HepG2 (cell line): Measurements from ENCODE around the gene PSKH1. TPM values are rescaled to one million over a fixed set of nuclear protein-coding genes. Genes with fewer than 3 reads are reported as not detected.
A peak's percentile ranks its signal among the peaks of the same experiment; 100 is the strongest.

Experiments used
- BRCA1 ChIP-seq: sonication (generic); formaldehyde crosslinking; IDR thresholded peaks from 2 replicates; pipeline ENCODE4 v1.4.0; 2020; ENCODE audit warnings: missing genetic modification reagents
- CC2D1A ChIP-seq: sonication (generic); formaldehyde crosslinking; IDR thresholded peaks from 2 replicates; pipeline ENCODE4 v1.8.1; 2023; ENCODE audit warnings: mild to moderate bottlenecking, missing genetic modification reagents
- EEA1 ChIP-seq: sonication (generic); formaldehyde crosslinking; IDR thresholded peaks from 2 replicates; pipeline ENCODE4 v1.5.1; 2020; ENCODE audit warnings: mild to moderate bottlenecking, missing genetic modification reagents, borderline replicate concordance
- FOXK1 ChIP-seq: sonication (generic); formaldehyde crosslinking; IDR thresholded peaks from 2 replicates; pipeline ENCODE4 v1.4.0; 2020; ENCODE audit warnings: low read depth, missing genetic modification reagents, borderline replicate concordance
- GLI4 ChIP-seq: sonication (generic); formaldehyde crosslinking; IDR thresholded peaks from 2 replicates; pipeline ENCODE4 v1.5.1; 2020; ENCODE audit warnings: missing genetic modification reagents, mild to moderate bottlenecking, moderate library complexity, borderline replicate concordance
- JUN ChIP-seq: sonication (generic); formaldehyde crosslinking; IDR thresholded peaks from 2 replicates; pipeline ENCODE4 v1.4.0; 2020; ENCODE audit warnings: mild to moderate bottlenecking, missing genetic modification reagents
- JUNB ChIP-seq: sonication (generic); formaldehyde crosslinking; IDR thresholded peaks from 2 replicates; pipeline ENCODE4 v1.8.0; 2022; ENCODE audit warnings: missing genetic modification reagents, mild to moderate bottlenecking, borderline replicate concordance
- KLF12 ChIP-seq: sonication (generic); formaldehyde crosslinking; IDR thresholded peaks from 2 replicates; pipeline ENCODE4 v1.4.0; 2020; ENCODE audit warnings: missing genetic modification reagents, borderline replicate concordance
- MXI1 ChIP-seq: IDR thresholded peaks from 3 replicates; pipeline ENCODE4 v1.6.1; 2012; ENCODE audit warnings: low read depth, low read length, inconsistent platforms, borderline replicate concordance
- NBN ChIP-seq: fragments of 450-650 bp; conservative IDR thresholded peaks from 2 replicates; pipeline ENCODE4 v1.6.1; 2017
- NCOA1 ChIP-seq: sonication (generic); formaldehyde crosslinking; IDR thresholded peaks from 2 replicates; pipeline ENCODE4 v1.9.0; 2021; ENCODE audit warnings: missing genetic modification reagents
- RARA ChIP-seq: IDR thresholded peaks from 2 replicates; pipeline ENCODE4 v1.6.1; 2016; ENCODE audit warnings: missing genetic modification reagents, missing compliant biosample characterization
- REL ChIP-seq: sonication (generic); formaldehyde crosslinking; conservative IDR thresholded peaks from 2 replicates; pipeline ENCODE4 v1.8.0; 2022; ENCODE audit warnings: mild to moderate bottlenecking, missing genetic modification reagents, moderate library complexity
- SATB2 ChIP-seq: sonication (generic); formaldehyde crosslinking; IDR thresholded peaks from 2 replicates; pipeline ENCODE4 v1.5.0; 2020; ENCODE audit warnings: missing genetic modification reagents
- ZFYVE20 ChIP-seq: sonication (generic); formaldehyde crosslinking; IDR thresholded peaks from 2 replicates; pipeline ENCODE4 v1.8.0; 2023; ENCODE audit warnings: low read depth, mild to moderate bottlenecking, moderate library complexity, missing genetic modification reagents, borderline replicate concordance
- ZNF101 ChIP-seq: sonication (generic); formaldehyde crosslinking; IDR thresholded peaks from 2 replicates; pipeline ENCODE4 v1.4.0; 2020; ENCODE audit warnings: mild to moderate bottlenecking, low read depth, missing genetic modification reagents, borderline replicate concordance
- ZNF230 ChIP-seq: sonication (generic); formaldehyde crosslinking; IDR thresholded peaks from 2 replicates; pipeline ENCODE4 v1.4.0; 2020; ENCODE audit warnings: mild to moderate bottlenecking, missing genetic modification reagents
- ZNF331 ChIP-seq: sonication (generic); formaldehyde crosslinking; IDR thresholded peaks from 2 replicates; pipeline ENCODE4 v1.4.0; 2020; ENCODE audit warnings: missing genetic modification reagents
- ZNF556 ChIP-seq: sonication (generic); formaldehyde crosslinking; IDR thresholded peaks from 2 replicates; pipeline ENCODE4 v1.4.0; 2020; ENCODE audit warnings: mild to moderate bottlenecking, missing genetic modification reagents, borderline replicate concordance
- ZSCAN12 ChIP-seq: sonication (generic); formaldehyde crosslinking; IDR thresholded peaks from 2 replicates; pipeline ENCODE4 v1.9.0; 2021; ENCODE audit warnings: mild to moderate bottlenecking, missing genetic modification reagents
- polyA plus RNA-seq, 8 experiments: library from polyadenylated mRNA; depleted of rRNA in 3 of 8; stranded (reverse) in 7 of 8; unstranded in 1 of 8; fragments of >200 nt; fragmentation: Illumina TruSeq in 4 of 8; extraction: Trizol in 4 of 8; gene quantifications; 2 replicates each; pipeline versions ENCODE4 v1.2.1 to v1.2.3, GENCODE V29; 2011 to 2016; ENCODE audit warnings: low read depth in 4 of 8, missing spikeins in 1 of 8, mixed read lengths in 1 of 8; ENCODE audit not compliant: insufficient read depth in 1 of 8
- total RNA-seq, 5 experiments: library from RNA; depleted of rRNA; stranded (reverse); fragments of >200 nt; fragmentation: Illumina TruSeq; extraction: Trizol; gene quantifications; 2 replicates each; pipeline ENCODE4 v1.2.3, GENCODE V29; 2016; ENCODE audit warnings: low read depth in 1 of 5
- TF ChIP-seq, protein P1 (sequence below): sonication (generic); formaldehyde crosslinking; IDR thresholded peaks from 2 replicates; pipeline ENCODE4 v1.8.1; 2023; ENCODE audit warnings: mild to moderate bottlenecking, inconsistent platforms, moderate library complexity, missing genetic modification reagents, borderline replicate concordance
- TF ChIP-seq, protein P2 (sequence below): sonication (generic); formaldehyde crosslinking; IDR thresholded peaks from 2 replicates; pipeline ENCODE4 v1.4.0; 2020; ENCODE audit warnings: mild to moderate bottlenecking, missing genetic modification reagents
- TF ChIP-seq, protein P3 (sequence below): sonication (generic); formaldehyde crosslinking; IDR thresholded peaks from 2 replicates; pipeline ENCODE4 v1.4.0; 2020; ENCODE audit warnings: missing genetic modification reagents
- TF ChIP-seq, protein P4 (sequence below): sonication (generic); formaldehyde crosslinking; IDR thresholded peaks from 2 replicates; pipeline ENCODE4 v1.4.0; 2020; ENCODE audit warnings: missing genetic modification reagents
- TF ChIP-seq, protein P5 (sequence below): sonication (generic); formaldehyde crosslinking; IDR thresholded peaks from 2 replicates; pipeline ENCODE4 v1.4.0; 2020; ENCODE audit warnings: missing genetic modification reagents, mild to moderate bottlenecking, borderline replicate concordance

The PSKH1 gene
- total and polyA plus RNA-seq, 2 of the 13 experiments (the other 11 are each of a cell fraction or from before 2014, with no cell fraction given): 8.4 to 19.1 TPM

DNA sequence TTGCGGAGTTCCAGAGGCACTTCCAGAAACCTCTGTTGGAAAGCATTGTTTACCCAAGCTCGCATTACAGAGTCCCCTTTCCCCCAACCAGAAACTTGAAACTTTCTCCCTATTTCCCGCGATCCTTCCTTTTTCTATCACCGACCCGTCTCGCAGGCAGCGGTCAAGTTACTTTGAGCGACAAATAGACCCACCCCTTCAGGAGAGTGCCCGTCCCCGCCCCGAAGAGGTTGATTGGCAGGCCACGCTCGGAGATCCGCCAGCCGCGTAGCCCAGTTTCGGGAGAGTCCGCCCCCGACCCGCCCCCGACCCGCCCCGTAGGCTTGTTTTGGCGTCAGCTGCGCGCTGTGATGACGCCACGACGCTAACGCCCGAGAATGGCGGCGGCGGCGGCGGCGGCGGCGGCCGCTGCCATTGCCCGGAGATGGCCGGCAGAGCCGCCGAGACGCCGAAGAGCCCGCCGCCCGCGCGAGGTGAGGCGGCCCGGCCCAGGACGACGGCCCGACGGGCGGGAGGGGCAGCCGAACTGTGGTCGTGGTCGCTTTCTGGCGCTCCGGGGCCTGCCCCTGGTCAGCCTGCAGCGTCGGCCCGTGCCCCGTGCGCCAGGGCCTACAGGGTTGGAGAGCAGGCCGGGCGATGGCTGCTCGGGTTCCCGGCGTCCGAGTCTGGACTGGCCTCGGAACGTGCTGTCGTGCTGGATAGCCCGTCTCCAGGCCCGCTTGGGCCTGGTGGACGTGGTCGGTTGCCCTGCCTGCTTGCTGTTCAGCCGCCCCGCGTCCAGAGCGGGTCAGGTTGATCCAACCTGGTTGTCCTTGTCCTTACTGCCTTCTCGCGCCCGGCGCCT lies at the start of gene PSKH1 (continued):
- TF ChIP-seq, protein P1, sequence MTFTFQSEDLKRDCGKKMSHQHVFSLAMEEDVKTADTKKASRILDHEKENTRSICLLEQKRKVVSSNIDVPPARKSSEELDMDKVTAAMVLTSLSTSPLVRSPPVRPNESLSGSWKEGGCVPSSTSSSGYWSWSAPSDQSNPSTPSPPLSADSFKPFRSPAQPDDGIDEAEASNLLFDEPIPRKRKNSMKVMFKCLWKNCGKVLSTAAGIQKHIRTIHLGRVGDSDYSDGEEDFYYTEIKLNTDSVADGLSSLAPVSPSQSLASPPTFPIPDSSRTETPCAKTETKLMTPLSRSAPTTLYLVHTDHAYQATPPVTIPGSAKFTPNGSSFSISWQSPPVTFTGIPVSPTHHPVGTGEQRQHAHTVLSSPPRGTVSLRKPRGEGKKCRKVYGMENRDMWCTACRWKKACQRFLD (CRISPR knock-in tag): 0 out of 2 replicates have a peak, but pooled peaks have one; percentile 73
- TF ChIP-seq MXI1 (peak; percentile 61; the same call in 2 of the 3 replicates), ZNF101 (CRISPR knock-in tag) (0 out of 2 replicates have a peak, but pooled peaks have one; percentile 49), JUNB (no peak), RARA (CRISPR knock-in tag) (0 out of 2 replicates have a peak, but pooled peaks have one; percentile 9), JUN (CRISPR knock-in tag) (no peak), FOXK1 (CRISPR knock-in tag) (peak; percentile 83; the same call in 1 of the 2 replicates), ZNF230 (CRISPR knock-in tag) (peak; percentile 23; the same call in 1 of the 2 replicates), KLF12 (peak; percentile 92), SATB2 (CRISPR knock-in tag) (0 out of 2 replicates have a peak, but pooled peaks have one; percentile 30), BRCA1 (CRISPR knock-in tag) (0 out of 2 replicates have a peak, but pooled peaks have one; percentile 89), CC2D1A (no peak), ZSCAN12 (0 out of 2 replicates have a peak, but pooled peaks have one; percentile 10), ZNF556 (peak; percentile 77), ZNF331 (CRISPR knock-in tag) (no peak; the same call in 1 of the 2 replicates), NBN (no peak), EEA1 (peak; percentile 84; the same call in 1 of the 2 replicates), REL (CRISPR knock-in tag) (0 out of 2 replicates have a peak, but pooled peaks have one; percentile 33), NCOA1 (CRISPR knock-in tag) (no peak), GLI4 (CRISPR knock-in tag) (no peak; the same call in 1 of the 2 replicates), ZFYVE20 (CRISPR knock-in tag) (peak; percentile 89; the same call in 1 of the 2 replicates)
- TF ChIP-seq, protein P2, sequence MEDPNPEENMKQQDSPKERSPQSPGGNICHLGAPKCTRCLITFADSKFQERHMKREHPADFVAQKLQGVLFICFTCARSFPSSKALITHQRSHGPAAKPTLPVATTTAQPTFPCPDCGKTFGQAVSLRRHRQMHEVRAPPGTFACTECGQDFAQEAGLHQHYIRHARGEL (CRISPR knock-in tag): 0 out of 2 replicates have a peak, but pooled peaks have one; percentile 70
- TF ChIP-seq, protein P3, sequence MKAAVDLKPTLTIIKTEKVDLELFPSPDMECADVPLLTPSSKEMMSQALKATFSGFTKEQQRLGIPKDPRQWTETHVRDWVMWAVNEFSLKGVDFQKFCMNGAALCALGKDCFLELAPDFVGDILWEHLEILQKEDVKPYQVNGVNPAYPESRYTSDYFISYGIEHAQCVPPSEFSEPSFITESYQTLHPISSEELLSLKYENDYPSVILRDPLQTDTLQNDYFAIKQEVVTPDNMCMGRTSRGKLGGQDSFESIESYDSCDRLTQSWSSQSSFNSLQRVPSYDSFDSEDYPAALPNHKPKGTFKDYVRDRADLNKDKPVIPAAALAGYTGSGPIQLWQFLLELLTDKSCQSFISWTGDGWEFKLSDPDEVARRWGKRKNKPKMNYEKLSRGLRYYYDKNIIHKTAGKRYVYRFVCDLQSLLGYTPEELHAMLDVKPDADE (CRISPR knock-in tag): peak; percentile 78; the same call in 1 of the 2 replicates
- TF ChIP-seq, protein P4, sequence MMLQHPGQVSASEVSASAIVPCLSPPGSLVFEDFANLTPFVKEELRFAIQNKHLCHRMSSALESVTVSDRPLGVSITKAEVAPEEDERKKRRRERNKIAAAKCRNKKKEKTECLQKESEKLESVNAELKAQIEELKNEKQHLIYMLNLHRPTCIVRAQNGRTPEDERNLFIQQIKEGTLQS (CRISPR knock-in tag): 0 out of 2 replicates have a peak, but pooled peaks have one; percentile 54
- TF ChIP-seq, protein P5, sequence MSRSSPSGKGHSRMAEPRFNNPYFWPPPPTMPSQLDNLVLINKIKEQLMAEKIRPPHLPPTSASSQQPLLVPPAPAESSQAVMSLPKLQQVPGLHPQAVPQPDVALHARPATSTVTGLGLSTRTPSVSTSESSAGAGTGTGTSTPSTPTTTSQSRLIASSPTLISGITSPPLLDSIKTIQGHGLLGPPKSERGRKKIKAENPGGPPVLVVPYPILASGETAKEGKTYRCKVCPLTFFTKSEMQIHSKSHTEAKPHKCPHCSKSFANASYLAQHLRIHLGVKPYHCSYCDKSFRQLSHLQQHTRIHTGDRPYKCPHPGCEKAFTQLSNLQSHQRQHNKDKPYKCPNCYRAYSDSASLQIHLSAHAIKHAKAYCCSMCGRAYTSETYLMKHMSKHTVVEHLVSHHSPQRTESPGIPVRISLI: peak; percentile 39; the same call in 1 of the 2 replicates
